ENCODE data around the gene RAB8B.

RAB8B gene

DNA sequence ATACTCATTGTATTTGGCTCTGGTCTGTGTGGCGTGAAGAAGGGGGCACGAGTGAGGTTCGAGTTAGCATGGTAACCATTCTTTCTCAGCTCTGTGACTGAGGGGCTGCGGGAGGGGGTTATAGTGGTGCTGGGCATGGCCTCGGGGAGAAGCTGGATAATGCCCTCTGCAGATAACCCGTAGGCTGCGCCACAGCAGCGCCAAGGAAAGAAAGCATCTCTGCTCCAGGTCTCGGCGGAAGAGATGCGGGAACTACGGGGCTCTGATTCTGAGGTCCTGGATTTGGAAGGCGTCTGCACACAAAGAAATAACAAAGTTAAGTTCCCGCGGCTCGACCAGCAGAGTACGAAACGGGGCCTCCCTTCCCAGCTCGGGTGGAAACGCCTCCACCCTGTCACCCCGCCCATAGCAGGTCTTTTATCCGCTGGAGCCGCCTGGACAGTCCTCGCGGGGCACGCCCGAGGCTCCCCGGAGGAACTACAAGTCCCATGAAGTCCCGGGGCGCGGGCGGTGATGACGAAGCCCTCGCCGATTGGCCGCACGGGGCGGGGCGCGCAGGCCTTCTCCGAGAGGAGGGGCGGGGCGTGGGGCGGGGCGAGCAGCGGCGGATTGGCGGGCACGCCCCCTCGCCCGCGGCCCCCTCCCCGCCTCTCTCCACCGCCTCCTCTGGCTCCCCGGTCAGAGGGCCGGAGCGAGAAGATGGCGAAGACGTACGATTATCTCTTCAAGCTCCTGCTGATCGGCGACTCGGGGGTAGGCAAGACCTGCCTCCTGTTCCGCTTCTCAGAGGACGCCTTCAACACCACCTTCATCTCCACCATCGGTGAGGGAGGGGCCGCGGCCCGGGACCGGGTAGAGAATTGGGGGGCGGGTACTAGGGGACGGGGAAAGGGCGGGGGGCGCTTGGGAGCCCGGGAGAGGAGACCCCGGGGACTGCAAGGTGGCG is at the start of gene RAB8B:
Gene RAB8B, plus strand, starts transcription at position 681 of the 946 bp plus-strand sequence. Its CDS starts 19 bp downstream, at position 700.
- H3K27me3 ChIP-seq (replicated peaks; ENCODE audit: control insufficient read depth, insufficient read depth, low read length), result no peaks in the 10 kb centered on the region

DNA sequence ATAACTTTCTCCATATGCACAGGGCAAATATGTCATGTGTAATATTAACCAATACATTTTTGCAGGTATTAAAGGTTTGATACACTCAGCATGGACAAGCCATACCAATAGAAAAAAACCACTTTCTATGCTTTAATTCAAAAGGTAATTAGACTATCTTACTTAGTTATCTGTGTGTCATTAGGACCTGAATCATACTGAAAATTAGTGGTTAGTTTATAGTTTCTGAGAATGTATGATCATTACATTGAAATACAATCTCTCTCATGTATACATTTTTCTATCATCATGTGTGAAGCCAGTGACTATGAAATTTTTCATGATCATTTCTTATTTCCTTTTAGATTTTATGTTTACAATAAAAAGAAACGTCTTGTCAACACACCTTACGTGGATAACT is 48.5 kb upstream of the RAB8B start:
- H3K4me3 ChIP-seq (ENCODE audit: low read length), result no peak overlapping the region

More for the DNA sequence above, at the start of gene RAB8B:
- Histone ChIP-seq H3K36me3 (ENCODE audit: control insufficient read depth, insufficient read depth, low read length, severe bottlenecking) (no peaks in the 10 kb centered on the region), H3K9ac (ENCODE audit: low read length) (peak within 1 kb of the TSS; percentile 84), H3K9me3 (ENCODE audit: control insufficient read depth, low read length) (no peaks in the 10 kb centered on the region), H3K4me3 (ENCODE audit: low read length) (peak within 1 kb of the TSS; percentile 87), H3K4me1 (ENCODE audit: control insufficient read depth, insufficient read depth, low read length) (peaks cover 37% of the 10 kb centered on the region)
- peak; percentile 99 for DNase-seq (ENCODE audit: low read depth)

DNA sequence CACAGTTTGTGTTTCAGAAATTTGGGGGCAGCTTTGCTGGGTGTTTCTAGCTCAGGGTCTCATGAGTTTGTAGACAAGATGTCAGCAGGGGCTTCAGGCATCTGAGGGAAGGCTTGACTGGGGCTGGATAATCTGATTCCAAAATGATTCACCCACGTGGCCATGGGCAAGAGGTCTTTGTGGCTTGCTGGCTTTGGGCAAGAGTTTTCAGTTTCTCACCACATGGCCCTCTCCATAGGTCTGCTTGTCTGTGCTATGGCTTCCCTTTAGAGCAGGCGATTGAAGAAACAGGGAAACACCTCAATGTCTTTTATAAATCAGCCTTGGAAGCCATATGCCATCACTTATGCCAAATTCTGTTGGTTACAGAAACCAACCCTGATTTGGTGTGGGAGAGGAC is 44.0 kb upstream of the RAB8B start:
- no peak for DNase-seq (ENCODE audit: low read depth)
- Histone ChIP-seq H3K27me3 (replicated peaks; ENCODE audit: control insufficient read depth, insufficient read depth, low read length) (no peaks in the 10 kb centered on the region), H3K36me3 (ENCODE audit: control insufficient read depth, insufficient read depth, low read length, severe bottlenecking) (peaks cover 52% of the 10 kb centered on the region), H3K4me3 (ENCODE audit: low read length) (no peak overlapping the region), H3K9ac (ENCODE audit: low read length) (no peak overlapping the region), H3K9me3 (ENCODE audit: control insufficient read depth, low read length) (no peaks in the 10 kb centered on the region), H3K4me1 (ENCODE audit: control insufficient read depth, insufficient read depth, low read length) (peaks cover 13% of the 10 kb centered on the region)

More for the DNA sequence above, 48.5 kb upstream of the RAB8B start:
- Histone ChIP-seq H3K9ac (ENCODE audit: low read length) (no peak overlapping the region), H3K27me3 (replicated peaks; ENCODE audit: control insufficient read depth, insufficient read depth, low read length) (no peaks in the 10 kb centered on the region), H3K36me3 (ENCODE audit: control insufficient read depth, insufficient read depth, low read length, severe bottlenecking) (peaks cover 27% of the 10 kb centered on the region), H3K4me1 (ENCODE audit: control insufficient read depth, insufficient read depth, low read length) (peaks cover 27% of the 10 kb centered on the region), H3K9me3 (ENCODE audit: control insufficient read depth, low read length) (no peaks in the 10 kb centered on the region)
- DNase-seq (ENCODE audit: low read depth), result no peak

DNA sequence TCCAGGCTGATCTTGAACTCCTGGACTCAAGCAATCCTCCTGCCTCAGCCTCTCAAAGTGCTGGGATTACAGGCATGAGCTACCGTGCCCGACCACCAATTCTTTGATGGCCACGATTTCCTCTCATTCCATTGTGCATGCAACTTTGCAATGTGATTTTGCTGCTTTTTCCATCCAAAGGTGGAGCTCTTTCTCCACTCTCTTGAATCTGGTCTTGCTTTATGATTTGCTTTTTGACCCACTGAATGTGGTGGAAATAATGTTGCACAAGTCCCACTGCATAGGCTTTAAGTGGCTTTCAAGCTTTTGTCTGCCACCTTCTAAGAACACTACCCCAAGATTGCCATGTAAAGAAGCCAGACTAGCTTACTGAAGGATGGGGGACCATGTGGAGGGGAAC is 42.7 kb upstream of the RAB8B start:
- DNase-seq (ENCODE audit: low read depth), result no peak
- Histone ChIP-seq H3K36me3 (ENCODE audit: control insufficient read depth, insufficient read depth, low read length, severe bottlenecking) (peaks cover 48% of the 10 kb centered on the region), H3K4me1 (ENCODE audit: control insufficient read depth, insufficient read depth, low read length) (peaks cover 13% of the 10 kb centered on the region), H3K9ac (ENCODE audit: low read length) (no peak overlapping the region), H3K27me3 (replicated peaks; ENCODE audit: control insufficient read depth, insufficient read depth, low read length) (no peaks in the 10 kb centered on the region), H3K9me3 (ENCODE audit: control insufficient read depth, low read length) (no peaks in the 10 kb centered on the region), H3K4me3 (ENCODE audit: low read length) (no peak overlapping the region)

GRCh38 chr15:63151665-63152064 is 37.7 kb upstream of the RAB8B start:
- H3K4me3 ChIP-seq (ENCODE audit: low read length), result no peak overlapping the region
- no peak overlapping the region for H3K9ac ChIP-seq (ENCODE audit: low read length)
- H3K9me3 ChIP-seq (ENCODE audit: control insufficient read depth, low read length), result no peaks in the 10 kb centered on the region
- peaks cover 70% of the 10 kb centered on the region for H3K36me3 ChIP-seq (ENCODE audit: control insufficient read depth, insufficient read depth, low read length, severe bottlenecking)
- H3K4me1 ChIP-seq (ENCODE audit: control insufficient read depth, insufficient read depth, low read length), result peaks cover 30% of the 10 kb centered on the region
- no peaks in the 10 kb centered on the region for H3K27me3 ChIP-seq (replicated peaks; ENCODE audit: control insufficient read depth, insufficient read depth, low read length)
- DNase-seq (ENCODE audit: low read depth), result no peak

DNA sequence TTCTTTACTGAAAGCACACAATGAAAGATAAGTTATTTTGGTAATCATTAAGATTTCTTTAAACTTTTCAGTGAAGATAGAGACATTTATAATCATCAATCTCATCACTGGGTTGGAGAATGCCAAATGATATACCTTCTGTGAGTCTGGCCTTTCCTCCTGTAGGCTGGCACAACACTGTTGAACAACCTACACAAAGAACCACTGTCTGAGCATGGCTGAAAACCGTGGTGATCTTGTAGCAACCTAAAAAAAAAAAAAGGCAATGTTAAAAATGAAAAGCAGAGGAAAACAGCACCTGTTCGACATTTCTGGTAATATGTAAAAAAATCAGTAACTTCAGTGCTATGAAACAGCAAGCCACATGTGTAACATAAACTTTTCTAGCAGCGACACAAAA is 33.9 kb upstream of the RAB8B start:
- no peak for DNase-seq (ENCODE audit: low read depth)
- peak overlapping the region; percentile 91 for H3K4me3 ChIP-seq (ENCODE audit: low read length)
- peaks cover 45% of the 10 kb centered on the region for H3K36me3 ChIP-seq (ENCODE audit: control insufficient read depth, insufficient read depth, low read length, severe bottlenecking)
- no peaks in the 10 kb centered on the region for H3K9me3 ChIP-seq (ENCODE audit: control insufficient read depth, low read length)
- peaks cover 19% of the 10 kb centered on the region for H3K4me1 ChIP-seq (ENCODE audit: control insufficient read depth, insufficient read depth, low read length)
- peak overlapping the region; percentile 98 for H3K9ac ChIP-seq (ENCODE audit: low read length)
- H3K27me3 ChIP-seq (replicated peaks; ENCODE audit: control insufficient read depth, insufficient read depth, low read length), result no peaks in the 10 kb centered on the region

DNA sequence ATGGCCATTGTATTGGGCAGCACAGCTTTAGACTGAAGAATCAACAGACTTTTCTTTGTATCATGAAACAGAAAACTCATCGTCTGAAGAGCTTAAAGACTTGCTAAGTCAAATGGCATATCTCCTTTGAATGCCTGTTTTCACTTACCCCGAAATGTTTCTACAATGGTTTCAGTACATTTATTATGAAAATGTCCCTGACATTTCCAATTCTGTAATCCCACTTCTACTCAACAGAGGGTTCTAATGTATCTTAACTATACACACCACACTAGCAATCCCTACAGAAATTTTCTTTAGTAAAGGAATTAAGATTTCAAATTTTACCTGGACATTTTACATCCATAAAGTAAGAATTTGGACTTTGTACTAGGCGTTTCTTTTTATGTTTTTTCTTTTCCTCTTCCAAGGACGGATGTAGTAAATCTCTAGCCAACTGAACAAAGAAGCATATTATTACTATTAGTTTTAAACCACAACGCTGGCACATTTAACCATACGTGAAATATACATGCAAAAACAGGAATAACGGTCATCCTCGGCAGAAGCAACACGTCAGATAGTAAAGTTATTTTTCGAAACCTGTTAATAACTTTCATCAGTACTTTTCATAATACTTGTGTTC is 33.2 kb upstream of the RAB8B start:
- DNase-seq (ENCODE audit: low read depth), result peak; percentile 58
- H3K27me3 ChIP-seq (replicated peaks; ENCODE audit: control insufficient read depth, insufficient read depth, low read length), result no peaks in the 10 kb centered on the region
- peaks cover 19% of the 10 kb centered on the region for H3K4me1 ChIP-seq (ENCODE audit: control insufficient read depth, insufficient read depth, low read length)
- H3K4me3 ChIP-seq (ENCODE audit: low read length), result peak overlapping the region; percentile 91
- H3K36me3 ChIP-seq (ENCODE audit: control insufficient read depth, insufficient read depth, low read length, severe bottlenecking), result peaks cover 43% of the 10 kb centered on the region
- H3K9me3 ChIP-seq (ENCODE audit: control insufficient read depth, low read length), result no peaks in the 10 kb centered on the region
- H3K9ac ChIP-seq (ENCODE audit: low read length), result peak overlapping the region; percentile 98

- Histone ChIP-seq H3K36me3 (ENCODE audit: control insufficient read depth, insufficient read depth, low read length, severe bottlenecking) (peaks cover 37% of the 10 kb centered on the region), H3K9ac (ENCODE audit: low read length) (peak overlapping the region; percentile 98), H3K9me3 (ENCODE audit: control insufficient read depth, low read length) (no peaks in the 10 kb centered on the region), H3K4me3 (ENCODE audit: low read length) (peak overlapping the region; percentile 91), H3K27me3 (replicated peaks; ENCODE audit: control insufficient read depth, insufficient read depth, low read length) (no peaks in the 10 kb centered on the region), H3K4me1 (ENCODE audit: control insufficient read depth, insufficient read depth, low read length) (peaks cover 19% of the 10 kb centered on the region)
- peak; percentile 74 for DNase-seq (ENCODE audit: low read depth)
Observed at GRCh38 chr15:63156755-63157117, 32.7 kb upstream of the RAB8B start.

- Histone ChIP-seq H3K4me3 (ENCODE audit: low read length) (peak within 1 kb of the TSS; percentile 91), H3K27me3 (replicated peaks; ENCODE audit: control insufficient read depth, insufficient read depth, low read length) (no peaks in the 10 kb centered on the region), H3K4me1 (ENCODE audit: control insufficient read depth, insufficient read depth, low read length) (peaks cover 19% of the 10 kb centered on the region), H3K9ac (ENCODE audit: low read length) (peak within 1 kb of the TSS; percentile 98), H3K36me3 (ENCODE audit: control insufficient read depth, insufficient read depth, low read length, severe bottlenecking) (peaks cover 32% of the 10 kb centered on the region), H3K9me3 (ENCODE audit: control insufficient read depth, low read length) (no peaks in the 10 kb centered on the region)
- peak; percentile 92 for DNase-seq (ENCODE audit: low read depth)
Observed at GRCh38 chr15:63157118-63157843, 32.1 kb upstream of the RAB8B start, which contains the start of gene RPS27L. TSS of gene RPS27L (minus strand) at chr15:63157477. CDS start at chr15:63157405, 72 bp downstream.

- DNase-seq (ENCODE audit: low read depth), result peak; percentile 94
- peak overlapping the region; percentile 91 for H3K4me3 ChIP-seq (ENCODE audit: low read length)
- H3K4me1 ChIP-seq (ENCODE audit: control insufficient read depth, insufficient read depth, low read length), result peaks cover 16% of the 10 kb centered on the region
- H3K9me3 ChIP-seq (ENCODE audit: control insufficient read depth, low read length), result no peaks in the 10 kb centered on the region
- H3K9ac ChIP-seq (ENCODE audit: low read length), result peak overlapping the region; percentile 98
- no peaks in the 10 kb centered on the region for H3K27me3 ChIP-seq (replicated peaks; ENCODE audit: control insufficient read depth, insufficient read depth, low read length)
- H3K36me3 ChIP-seq (ENCODE audit: control insufficient read depth, insufficient read depth, low read length, severe bottlenecking), result peaks cover 25% of the 10 kb centered on the region
Observed at GRCh38 chr15:63157891-63158431, 31.4 kb upstream of the RAB8B start.
